NCI-H526 (cell line): Measurements from ENCODE around the gene DPH3.
"Not testable (repeated sequence)": the region's sequence is repeated elsewhere in the genome, so short reads cannot be mapped to it uniquely, and the experiment has no call there.

ENCODE experiments used
- DNase-seq, 2 experiments: peaks; one replicate each; lab custom pipeline; 2025; lab: John Stamatoyannopoulos, UW

Gene DPH3

DNA sequence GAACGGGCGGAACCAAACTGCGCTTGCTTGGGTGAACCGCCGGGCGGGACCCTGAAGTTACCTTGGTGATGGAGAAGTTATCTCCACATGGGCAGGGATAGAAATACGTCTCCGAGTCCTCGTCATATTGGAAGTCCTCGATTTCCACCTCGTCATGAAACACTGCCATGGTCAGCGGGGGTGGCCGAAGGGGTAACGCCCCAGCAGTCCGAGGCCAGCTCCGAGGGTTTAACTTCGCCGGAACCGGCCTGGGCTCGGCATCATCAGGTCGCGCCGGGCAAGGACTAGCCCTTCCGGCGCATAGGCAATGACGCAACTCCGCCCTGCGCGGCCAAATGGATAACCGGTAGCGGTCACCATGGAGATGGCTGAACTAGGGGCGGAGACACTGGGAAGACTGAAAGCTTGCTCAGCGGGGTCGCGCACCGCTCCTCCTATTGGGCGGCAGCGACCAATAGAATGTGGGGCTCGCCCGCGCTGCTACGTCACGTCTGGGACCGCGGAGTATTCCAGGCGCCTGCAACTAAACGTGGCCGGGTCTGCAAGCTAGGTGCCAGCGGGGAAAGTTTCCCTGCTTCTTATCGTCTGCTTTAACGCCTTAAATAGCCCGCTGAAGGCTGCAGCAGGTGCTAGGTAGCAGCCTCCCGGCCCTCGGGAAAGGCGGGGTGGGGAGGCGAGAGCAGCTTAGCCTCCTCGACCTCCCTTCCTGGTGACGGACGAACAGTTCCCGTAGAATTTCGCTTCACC is at the start of gene DPH3, which contains the start of gene OXNAD1:
TSS of gene DPH3 (minus strand) at position 236 of the 747 bp plus-strand sequence. CDS start at position 169, 67 bp downstream.
TSS of gene OXNAD1 (plus strand) at position 505 of the 747 bp plus-strand sequence. CDS start 5,741 bp downstream, outside the sequence.
- DNase-seq, result peak; percentile 98 to 99

DNA sequence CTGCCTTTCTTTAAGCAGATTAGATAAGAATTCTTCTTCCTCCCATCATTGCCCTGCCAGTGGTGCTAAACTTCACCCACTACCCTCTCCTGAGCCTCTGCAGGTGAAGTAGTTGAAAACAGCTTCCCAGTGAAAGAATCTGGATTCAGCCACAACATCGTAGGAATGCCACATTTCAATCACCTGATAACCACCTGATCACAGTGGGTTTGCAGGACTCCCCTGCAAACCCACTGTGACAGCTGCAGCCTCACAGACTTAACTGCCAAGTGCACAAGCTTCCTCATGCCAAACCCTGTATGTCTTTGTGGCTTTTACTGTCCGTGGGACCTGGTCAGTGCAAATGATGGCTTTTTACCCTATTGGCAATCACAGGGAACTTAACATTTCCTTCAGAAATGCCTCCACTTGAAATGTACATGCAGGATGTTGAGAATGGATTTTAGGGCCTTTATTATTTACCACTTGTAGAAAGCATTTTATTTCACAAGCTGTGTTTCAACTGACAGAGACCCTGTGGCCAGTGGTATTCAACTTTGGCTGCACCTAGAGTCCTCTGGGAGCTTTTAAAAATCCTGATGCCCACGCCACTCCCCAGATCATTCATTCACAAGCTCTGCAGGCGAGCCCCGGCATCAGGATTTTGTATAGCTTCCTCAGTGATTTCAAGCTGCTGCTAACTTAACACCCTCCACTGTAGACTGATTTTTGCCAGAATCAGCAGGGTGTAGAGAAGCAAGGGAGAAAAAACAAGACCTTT is 49.3 kb upstream of the DPH3 start:
- DNase-seq, result no peak

DNA sequence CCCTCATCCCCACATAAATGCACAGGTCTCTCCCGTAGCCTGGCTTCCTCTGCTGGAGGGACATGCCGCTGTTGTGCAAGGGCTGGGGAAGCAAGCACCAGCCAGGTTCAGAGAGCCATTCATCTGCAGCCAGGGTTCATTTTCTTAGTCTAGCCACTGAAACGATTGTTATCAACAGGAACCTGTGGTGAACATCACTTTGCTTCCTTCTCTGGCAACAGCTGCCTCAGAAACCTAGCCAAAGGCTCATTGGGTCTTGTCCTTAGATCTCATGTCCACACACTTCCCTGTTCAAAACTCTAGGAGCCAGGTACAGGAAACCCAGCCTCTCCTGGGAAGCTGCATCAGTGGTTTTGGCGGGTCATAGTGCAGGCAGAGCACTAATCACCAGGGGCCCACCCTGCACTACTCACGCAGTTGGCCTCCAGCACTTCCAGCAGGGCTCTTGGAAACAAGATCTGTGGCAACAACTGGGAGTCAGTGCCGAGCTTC is 47.3 kb upstream of the DPH3 start:
- no peak for DNase-seq

DNA sequence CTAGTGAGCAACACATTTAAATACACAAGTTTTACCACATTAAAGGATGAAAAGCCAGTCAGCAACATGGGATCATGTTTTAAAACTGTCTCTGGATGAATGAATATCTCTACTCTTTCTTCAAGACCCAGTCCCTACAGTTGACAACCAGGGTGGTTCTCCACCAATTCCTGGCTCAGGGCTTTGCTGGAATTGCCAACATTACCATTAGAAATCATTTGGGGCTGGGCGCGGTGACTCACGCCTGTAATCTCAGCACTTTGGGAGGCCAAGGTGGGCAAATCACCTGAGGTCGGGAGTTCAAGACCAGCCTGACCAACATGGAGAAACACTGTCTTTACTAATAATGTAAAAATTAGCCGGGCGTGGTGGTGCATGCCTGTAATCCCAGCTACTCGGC is 45.7 kb upstream of the DPH3 start:
- DNase-seq, result not testable (repeated sequence)

DNA sequence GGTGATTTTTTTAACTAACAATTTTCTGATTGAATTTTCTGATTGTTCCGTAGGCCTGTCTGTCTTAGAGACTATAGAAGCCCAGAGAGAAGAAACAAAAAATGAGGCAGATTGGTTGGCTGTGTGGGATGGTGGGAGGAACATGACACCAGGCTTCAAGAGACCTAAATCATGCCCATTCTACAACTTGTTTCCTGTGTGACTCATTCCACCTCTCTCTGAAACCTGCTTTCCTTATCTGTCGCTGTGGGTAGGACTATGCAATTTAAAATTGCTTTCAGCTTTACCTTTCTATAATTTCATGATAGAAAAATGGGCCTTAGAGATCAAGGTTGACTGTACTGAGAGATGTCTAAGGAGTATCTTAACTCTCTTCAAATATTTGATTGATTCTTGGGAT is 44.8 kb upstream of the DPH3 start:
- DNase-seq, result no peak

DNA sequence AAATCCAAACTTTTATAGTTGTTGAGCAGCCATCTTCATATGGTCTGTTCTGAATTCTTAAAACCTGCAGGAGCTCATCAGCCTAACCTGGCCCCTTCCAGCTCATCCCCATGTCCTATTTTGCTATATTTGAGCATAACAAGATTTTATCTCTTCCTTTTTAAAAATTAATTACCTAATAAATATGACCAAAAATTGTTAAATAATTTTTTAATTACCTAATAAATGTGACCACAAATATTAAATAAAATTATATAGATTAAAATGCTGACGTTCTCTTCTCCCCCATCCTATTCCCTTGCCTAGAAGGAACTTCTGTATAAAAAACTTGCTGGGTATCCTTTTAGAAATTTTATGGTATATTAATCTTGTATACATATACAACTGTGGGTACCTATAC is 44.0 kb upstream of the DPH3 start:
- no peak for DNase-seq

DNA sequence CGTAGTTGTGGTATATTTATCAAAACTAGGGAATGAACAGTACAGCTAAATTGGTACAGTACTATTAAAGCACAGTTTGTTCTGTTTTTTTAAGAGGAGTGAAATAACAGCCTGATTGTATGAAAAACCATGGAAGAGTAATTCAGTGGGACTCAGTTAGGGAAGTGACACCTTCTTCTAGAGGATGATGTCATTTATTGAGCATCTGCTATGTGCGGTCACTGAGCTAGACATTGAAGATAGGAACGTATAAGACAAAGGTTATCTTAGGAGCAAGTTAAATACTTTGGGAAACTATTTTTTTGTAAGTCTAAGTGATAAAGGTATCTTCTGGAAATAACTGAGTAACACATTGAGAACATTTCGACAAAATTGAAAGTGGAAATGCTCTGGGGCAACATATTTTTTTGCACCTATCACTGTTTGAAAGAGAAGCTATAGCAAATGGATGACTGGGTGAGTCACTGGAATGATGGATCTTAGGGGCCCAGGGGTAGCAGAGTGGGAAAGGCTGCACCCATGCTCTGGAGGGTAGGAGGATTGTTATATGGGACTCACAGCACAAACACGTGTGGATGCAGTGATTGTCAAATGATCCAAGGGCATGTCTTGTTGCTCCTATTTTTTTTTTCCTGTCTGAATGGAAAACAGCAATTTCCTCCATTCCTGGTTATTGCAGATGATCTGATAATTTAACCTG is 43.2 kb upstream of the DPH3 start:
- no peak for DNase-seq

DNA sequence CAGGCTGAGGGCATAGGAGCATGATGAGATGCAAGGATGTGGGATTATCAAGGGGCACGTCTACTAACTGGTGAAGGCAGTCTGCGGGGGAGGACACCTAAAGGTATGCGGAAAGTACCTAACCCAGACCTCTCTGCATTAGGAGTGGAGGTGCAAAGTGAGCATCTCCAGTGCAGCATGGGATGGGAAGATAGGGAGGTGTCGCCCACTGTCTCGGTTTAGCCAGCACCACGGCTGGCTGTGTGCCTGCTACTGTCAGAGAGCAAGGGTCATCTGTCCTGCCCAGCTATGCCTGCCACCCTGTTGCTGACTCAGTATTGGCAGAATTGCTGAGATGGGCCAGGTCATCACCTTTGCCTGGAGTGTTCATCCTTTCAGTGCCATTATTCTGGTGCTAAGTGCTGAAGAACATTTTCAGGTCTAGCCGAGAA is 40.4 kb upstream of the DPH3 start:
- no peak for DNase-seq

DNA sequence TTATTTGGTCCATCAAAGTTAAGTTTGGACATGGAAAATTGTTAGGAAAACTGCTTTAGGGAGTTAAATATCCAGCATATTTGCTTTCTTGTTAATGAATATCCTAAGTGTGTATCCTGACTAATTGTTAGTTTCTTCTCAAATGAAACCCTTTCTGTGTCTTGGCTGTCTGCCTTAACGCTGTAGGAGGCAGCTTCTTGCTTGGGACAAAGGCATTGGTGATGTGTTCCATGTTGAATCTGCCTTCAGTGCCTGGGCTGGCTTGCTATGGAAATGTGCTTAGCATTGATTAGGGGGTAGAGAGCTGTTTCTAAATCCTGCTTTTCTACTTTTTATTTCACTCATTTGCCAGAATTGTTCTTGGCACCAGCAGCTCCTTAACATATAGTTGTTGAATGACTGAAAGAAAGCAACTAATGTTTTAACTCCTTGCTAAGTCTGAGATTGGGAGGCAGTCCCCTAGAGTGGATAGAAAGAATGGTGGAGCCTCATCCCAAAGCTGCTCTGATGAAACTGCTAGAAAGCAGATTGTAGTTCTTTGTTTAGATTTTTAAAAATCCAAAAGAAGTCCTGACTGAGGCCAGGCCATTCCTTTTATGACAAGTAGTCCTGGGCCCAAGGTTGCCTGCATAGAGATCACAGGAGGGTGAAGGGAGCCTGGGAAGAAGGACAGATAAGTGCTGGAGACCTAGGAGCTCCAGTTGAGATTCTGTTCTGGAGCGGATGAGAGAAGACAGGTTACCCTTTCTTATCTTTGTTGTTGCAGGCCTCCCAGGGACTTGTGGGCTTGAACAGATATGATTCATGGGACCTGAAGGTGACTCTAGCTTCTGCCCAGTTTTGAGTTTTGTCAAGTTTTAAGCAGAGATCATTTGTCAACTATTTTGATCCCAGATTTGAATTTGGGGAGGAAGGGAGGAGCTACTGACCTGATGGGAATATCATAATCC is 39.6 kb upstream of the DPH3 start:
- DNase-seq, result no peak

DNA sequence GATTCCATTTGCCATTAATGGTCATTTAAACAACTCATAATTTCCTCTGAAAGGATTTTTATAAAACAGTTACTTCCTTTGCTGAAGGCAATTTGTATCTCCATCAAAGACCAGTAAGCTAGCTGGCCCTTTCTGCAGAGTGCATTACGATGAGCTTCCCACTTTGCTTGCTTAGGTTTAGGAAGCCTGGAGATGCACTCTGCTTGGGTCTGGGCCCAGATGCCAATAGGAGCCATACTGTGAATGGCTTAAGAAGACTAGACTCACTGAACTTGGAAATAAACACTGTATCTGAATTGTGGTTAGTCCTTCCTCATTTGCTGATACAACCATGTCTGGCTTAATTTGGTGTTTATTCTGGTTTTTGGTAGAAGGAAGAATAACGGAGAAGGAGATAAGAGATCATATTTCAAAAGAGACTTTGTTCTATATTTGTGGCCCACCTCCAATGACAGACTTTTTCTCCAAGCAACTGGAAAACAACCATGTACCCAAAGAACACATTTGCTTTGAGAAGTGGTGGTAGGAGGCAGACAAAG is 38.4 kb upstream of the DPH3 start:
- DNase-seq, result no peak

DNA sequence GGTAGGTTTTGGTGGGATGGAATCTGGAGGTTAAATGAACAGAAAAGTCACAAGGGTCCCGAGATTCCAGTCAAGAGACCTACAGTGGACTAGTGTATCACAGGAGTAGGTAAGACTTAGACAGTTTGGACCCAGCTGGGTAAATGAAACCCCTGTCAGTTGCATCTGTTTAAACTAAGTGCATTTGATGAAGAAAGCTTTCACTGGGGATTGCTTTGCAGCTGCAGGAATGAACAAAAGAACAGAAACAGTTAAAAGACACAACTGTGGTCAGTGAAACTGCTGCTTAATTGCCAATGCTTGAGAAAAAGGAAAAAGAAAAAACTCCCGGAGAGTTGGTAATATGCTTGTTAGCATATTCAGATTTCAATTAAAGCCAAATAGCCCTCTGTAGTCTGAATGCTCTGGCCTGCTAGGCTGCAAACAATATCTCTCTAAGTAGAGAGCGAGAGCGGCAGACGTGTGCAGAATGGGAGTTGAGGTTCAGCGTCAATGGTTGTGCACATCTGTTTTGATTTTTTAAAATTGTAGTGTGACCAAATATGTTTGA is 37.4 kb upstream of the DPH3 start:
- DNase-seq, result no peak

DNA sequence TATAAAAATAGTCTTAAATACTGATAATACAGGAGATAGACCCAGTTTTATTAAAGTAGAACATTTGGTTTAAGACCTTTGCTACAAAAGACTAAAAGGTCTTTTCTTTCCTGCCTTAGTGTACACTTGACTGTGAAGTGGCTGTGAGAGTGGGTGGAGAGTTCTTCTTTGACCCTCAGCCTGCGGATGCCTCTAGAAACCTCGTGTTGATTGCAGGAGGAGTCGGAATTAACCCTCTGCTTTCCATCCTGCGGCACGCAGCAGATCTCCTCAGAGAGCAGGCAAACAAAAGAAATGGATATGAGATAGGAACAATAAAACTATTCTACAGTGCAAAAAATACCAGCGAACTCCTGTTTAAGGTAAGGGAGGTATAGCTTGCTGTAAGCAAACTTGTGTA is 36.8 kb upstream of the DPH3 start:
- no peak for DNase-seq

DNA sequence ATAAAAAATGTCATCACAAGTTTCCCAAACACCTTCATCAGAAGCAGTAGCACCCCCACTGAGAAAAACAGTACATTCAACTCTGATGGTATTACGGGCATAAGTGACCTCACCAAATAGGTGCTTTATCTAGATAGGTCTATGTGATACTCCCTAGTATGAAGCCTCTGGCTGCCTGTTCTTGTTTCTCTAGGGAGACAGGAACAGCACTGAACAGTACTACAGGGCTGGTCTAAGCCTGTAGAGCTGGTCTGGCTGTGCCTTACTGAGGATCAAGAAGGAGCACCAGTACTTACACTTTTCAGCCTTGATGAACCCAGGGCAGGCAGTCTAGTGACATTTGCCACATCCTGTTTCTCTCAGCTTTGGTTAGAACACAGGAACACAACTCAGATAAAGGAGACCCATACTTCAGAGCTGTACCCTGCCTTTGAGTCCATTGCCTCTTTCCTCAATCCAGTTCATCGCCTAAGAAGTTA is 36.2 kb upstream of the DPH3 start:
- DNase-seq, result no peak

DNA sequence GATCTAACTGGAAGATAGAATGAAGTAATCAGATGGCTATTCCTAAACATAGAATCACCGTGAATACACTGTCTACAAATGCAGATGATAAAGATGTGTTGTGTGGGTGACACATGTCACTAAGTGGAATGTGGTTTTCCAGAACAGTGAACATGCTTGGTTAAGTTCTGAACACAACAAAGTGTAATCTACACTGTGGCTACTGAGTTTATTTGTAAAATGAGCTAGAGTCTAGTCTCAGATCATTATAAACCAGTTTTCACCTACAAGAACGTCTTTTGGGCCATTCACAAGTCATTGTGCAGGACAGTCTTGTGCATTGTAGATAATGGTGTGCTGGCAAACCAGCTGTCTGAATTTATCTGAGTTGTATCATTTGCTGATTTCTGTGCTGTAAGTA is 35.6 kb upstream of the DPH3 start:
- DNase-seq, result no peak

DNA sequence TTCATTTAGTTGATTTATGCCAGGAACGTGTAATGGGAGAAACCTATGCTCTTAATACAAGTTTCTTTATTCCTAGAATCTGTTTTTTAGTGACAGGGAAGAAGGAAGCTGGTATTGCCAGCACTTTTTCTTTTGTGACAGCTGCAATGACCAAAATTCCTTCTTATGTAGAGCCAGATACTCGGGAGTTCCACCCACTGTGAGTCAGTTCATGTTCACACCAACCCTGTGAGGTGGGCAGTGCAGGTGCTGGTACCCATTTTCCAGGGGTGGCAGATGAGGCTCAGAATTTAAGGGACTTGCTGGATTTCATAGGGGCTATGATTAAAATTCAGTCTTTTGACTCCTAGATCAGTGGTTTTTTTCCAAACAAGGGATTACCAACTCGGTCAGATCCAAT is 35.0 kb upstream of the DPH3 start:
- no peak for DNase-seq

DNA sequence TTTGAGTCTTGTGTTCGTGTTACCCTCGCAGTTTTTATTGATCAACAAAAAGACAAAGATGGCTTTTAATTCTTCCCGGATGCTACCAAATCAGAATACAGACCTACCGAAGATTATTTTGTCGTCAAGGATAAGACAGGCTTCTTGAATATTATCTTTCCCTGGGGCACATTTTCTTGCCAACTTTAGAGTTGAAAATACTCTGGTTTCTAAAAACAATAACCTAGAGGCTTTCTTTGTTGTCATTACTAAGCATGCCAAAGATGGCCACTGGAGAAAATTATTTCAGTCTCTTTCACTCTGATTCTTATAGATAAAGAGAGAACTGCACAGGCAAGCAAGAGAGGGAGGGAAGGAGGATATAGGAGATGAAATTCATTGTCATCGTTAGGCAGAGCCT is 34.1 kb upstream of the DPH3 start:
- no peak for DNase-seq

DNA sequence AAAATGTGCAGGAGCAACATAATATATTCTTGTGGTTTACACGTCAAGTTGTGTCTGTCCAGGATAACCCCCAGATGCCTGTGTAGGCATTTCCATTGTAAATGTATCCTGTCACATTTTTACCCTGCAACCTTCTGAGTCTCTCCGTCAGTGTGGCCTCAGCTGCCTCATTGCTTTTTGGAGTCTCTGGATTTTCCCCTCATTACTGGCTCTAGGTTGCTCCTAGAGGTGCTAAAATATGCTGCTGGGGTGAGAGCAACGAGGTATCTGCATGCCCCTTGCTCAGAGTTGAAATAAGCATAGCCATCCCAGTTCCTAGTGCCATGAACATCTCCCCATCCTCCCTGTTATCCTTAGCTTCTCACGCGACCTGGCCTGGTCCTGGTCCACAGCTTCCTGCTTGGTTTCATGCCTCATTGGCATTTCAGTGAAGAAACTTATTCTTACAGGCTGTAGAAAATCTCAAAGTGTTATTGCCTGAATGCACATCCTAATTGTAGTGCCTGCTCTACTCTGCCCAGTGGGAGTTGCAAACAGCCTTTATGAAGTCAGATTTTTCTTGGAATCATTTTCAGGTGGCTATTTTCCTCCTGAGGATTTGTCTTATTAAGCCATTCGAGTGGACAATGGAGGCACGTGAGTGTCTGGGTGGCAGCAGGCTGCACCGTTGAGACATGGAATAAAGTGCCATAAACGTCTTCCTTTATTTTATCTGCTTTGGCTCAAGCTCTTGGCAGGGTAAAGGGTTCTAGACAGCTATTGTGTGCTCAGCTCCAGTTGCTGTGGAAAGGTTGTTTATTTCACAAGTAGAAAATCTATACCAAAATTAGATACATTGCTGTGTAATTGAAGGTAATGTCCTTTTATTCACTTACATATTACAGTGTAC is 33.5 kb upstream of the DPH3 start:
- no peak for DNase-seq

DNA sequence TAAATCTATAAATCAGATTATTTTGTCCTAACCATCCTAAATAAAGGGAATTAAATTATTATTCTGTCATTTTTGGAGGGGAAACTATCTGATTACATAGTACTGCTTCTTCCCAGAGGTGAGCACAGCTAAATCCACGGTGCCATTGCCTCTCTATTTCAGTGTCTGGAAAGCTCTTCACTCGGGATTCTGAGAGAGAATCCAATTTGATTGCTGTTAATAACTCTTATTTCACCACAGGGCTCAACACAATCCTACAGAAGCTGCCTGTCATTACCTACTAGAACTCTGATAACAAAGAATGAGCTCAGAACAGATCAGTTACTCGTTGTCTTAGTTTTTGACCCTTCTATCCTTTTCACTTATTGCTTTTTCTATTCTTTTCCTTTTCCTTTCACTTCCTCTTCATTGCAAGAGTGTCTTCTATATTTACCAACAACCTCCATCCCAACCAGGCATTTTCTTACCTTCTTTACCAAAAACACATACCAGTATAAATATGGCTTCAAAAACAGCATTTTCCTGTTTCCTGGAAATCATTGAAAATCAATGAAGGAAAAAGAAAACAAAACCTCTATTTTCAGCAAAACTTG is 30.7 kb upstream of the DPH3 start:
- DNase-seq, result no peak

DNA sequence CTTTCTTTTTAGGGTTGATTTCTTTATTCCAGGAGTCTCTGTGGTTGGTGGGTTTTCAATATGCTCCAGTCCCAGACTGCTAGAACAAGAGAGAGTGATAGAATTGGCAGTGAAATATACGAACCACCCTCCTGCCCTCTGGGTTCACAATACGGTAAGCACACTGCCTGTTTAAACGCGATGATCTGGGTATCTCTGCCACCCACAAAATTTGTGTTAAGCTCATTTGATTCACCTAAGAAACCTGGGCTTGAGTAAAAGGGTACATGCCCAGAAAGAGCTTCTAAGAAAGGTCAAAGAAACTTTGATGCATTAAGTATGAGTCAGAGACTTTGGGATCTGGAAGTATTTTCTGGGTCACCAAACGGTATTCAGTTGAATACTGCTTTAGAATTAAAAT is 30.1 kb upstream of the DPH3 start:
- no peak for DNase-seq
